Bronchial epithelial cell (primary cell): ENCODE results near the gene PTPN20. TPM values are rescaled to one million over a fixed set of nuclear protein-coding genes. Genes with fewer than 3 reads are reported as not detected.

Experiments
- DNase-seq: peaks from one replicate; pipeline ENCODE4 v3.0.0-alpha.2; 2010; ENCODE audit warnings: low read depth
- FAIRE-seq: peaks from 2 replicates; lab custom pipeline; 2011; peaks lifted over from hg19 to GRCh38; lab: Jason Lieb, UNC
- H3K27me3 ChIP-seq: 2 replicates; pipeline ENCODE4 v1.5.1; 2011; ENCODE audit warnings: low read length; ENCODE audit not compliant: control insufficient read depth, insufficient read depth
- H3K36me3 ChIP-seq: 2 replicates; pipeline ENCODE4 v1.5.1; 2011; ENCODE audit warnings: low read length; ENCODE audit not compliant: control insufficient read depth, insufficient read depth
- H3K4me3 ChIP-seq: 2 replicates; pipeline ENCODE4 v1.5.1; 2011; ENCODE audit warnings: mild to moderate bottlenecking, low read depth, low read length, control low read depth
- CTCF ChIP-seq: IDR thresholded peaks from 2 replicates; pipeline ENCODE4 v1.5.1; 2011; ENCODE audit warnings: mild to moderate bottlenecking, moderate library complexity, low read length, control low read depth, inconsistent platforms; ENCODE audit not compliant: insufficient read depth, severe bottlenecking
- total RNA-seq: library from RNA; depleted of rRNA; stranded (reverse); fragments of >200 nt; gene quantifications from 2 replicates; pipeline ENCODE4 v1.2.1, GENCODE V29; 2014

PTPN20 gene
- total RNA-seq, 1 donor from 2014 or later = 2.1 TPM

GRCh38 chr10:46992803-46993561, 81.8 kb downstream of the PTPN20 start:
- DNase-seq = peak; percentile 46
- Histone ChIP-seq H3K36me3 (no peaks in the 10 kb centered on the region), H3K4me3 (no peak overlapping the region), H3K27me3 (no peaks in the 10 kb centered on the region)
- peak; percentile 43 for TF ChIP-seq CTCF
- FAIRE-seq = no peak

GRCh38 chr10:46995234-46995633, 84.0 kb downstream of the PTPN20 start:
- DNase-seq (no peak), FAIRE-seq (no peak)
- no peak for TF ChIP-seq CTCF

GRCh38 chr10:46998192-46998591, 87.0 kb downstream of the PTPN20 start:
- Histone ChIP-seq H3K4me3 (no peak overlapping the region), H3K36me3 (no peaks in the 10 kb centered on the region), H3K27me3 (no peaks in the 10 kb centered on the region)
- no peak for TF ChIP-seq CTCF
- DNase-seq = no peak
- no peak for FAIRE-seq

More at GRCh38 chr10:46995234-46995633, 84.0 kb downstream of the PTPN20 start:
- Histone ChIP-seq H3K27me3 (no peaks in the 10 kb centered on the region), H3K36me3 (no peaks in the 10 kb centered on the region), H3K4me3 (no peak overlapping the region)

- no peak for FAIRE-seq
- no peak overlapping the region for H3K4me3 ChIP-seq
- no peak for TF ChIP-seq CTCF
- DNase-seq = no peak
- no peaks in the 10 kb centered on the region for H3K27me3 ChIP-seq
- no peaks in the 10 kb centered on the region for H3K36me3 ChIP-seq
Observed at GRCh38 chr10:46998595-46998994, 87.4 kb downstream of the PTPN20 start.

- FAIRE-seq = peak; percentile 81
- H3K36me3 ChIP-seq = no peaks in the 10 kb centered on the region
- H3K4me3 ChIP-seq = no peak overlapping the region
- H3K27me3 ChIP-seq = no peaks in the 10 kb centered on the region
- no peak for TF ChIP-seq CTCF
- no peak for DNase-seq
Observed at GRCh38 chr10:46999217-46999616, 88.0 kb downstream of the PTPN20 start.
